ENCODE measurements around the gene SPATA24.
"Not testable (repeated sequence)": the region's sequence is repeated elsewhere in the genome, so short reads cannot be mapped to it uniquely, and the experiment has no call there.

The SPATA24 gene

GRCh38 chr5:139413153-139413552 lies 9.3 kb upstream of the SPATA24 start:
- Histone ChIP-seq H3K9me3 (ENCODE audit: low read length) (no peaks in the 10 kb centered on the region), H3K36me3 (ENCODE audit: insufficient read depth, low read length) (peaks cover 18% of the 10 kb centered on the region), H3K4me3 (ENCODE audit: low read length) (no peak overlapping the region), H3K4me1 (ENCODE audit: insufficient read depth, low read length) (no peaks in the 10 kb centered on the region), H3K27me3 (ENCODE audit: insufficient read depth, low read length) (no peaks in the 10 kb centered on the region), H2AFZ (ENCODE audit: low read depth, low read length) (no peak overlapping the region)

- H3K4me3 ChIP-seq (ENCODE audit: low read length) = no peak overlapping the region
- no peaks in the 10 kb centered on the region for H3K27me3 ChIP-seq (ENCODE audit: insufficient read depth, low read length)
- no peak overlapping the region for H2AFZ ChIP-seq (ENCODE audit: low read depth, low read length)
- H3K36me3 ChIP-seq (ENCODE audit: insufficient read depth, low read length) = peaks cover 13% of the 10 kb centered on the region
- H3K9me3 ChIP-seq (ENCODE audit: low read length) = no peaks in the 10 kb centered on the region
- H3K4me1 ChIP-seq (ENCODE audit: insufficient read depth, low read length) = no peaks in the 10 kb centered on the region
Observed at GRCh38 chr5:139410993-139411828, 7.3 kb upstream of the SPATA24 start.

DNA sequence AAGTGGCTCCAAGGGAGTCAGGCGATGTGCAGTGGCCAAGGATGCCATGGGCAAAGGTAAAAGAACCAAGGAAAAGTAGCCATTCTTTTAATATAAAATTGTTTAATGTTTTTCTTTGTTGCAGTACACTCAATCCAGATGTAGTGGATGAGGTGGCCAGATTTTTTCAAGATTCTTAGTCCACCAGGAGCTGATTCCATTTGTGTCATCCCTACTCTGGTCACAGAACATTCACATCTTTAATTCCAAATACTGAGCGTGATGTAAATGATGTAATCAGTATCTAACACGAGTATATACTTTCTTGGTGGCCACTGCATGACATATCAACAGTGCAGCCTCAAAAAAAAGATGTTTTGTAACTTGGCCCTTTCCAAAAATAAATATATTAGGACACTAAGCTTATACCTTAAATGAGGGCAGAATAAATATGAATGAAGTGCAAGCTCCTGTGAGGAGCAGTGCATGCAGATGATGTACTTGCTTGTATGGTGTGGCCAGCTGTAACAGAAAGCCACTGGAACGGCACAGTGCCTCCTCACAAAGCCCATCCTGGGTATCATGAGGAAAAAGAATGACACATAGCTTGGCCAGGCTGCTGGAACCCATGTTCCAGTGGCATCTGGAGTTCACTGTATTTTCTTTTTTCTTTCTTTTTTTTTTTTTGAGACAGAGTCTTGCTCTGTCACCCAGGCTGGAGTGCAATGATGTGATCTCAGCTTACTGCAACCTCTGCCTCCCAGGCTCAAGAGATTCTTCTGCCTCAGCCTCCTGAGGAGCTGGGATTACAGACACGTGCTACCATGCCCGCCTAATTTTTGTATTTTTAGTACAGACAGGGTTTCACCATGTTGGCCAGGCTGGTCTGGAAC lies 6.5 kb upstream of the SPATA24 start:
- H3K4me3 ChIP-seq (ENCODE audit: low read length) = no peak overlapping the region
- no peaks in the 10 kb centered on the region for H3K9me3 ChIP-seq (ENCODE audit: low read length)
- peaks cover 8% of the 10 kb centered on the region for H3K36me3 ChIP-seq (ENCODE audit: insufficient read depth, low read length)
- H3K27me3 ChIP-seq (ENCODE audit: insufficient read depth, low read length) = no peaks in the 10 kb centered on the region
- H3K4me1 ChIP-seq (ENCODE audit: insufficient read depth, low read length) = no peaks in the 10 kb centered on the region
- no peak overlapping the region for H2AFZ ChIP-seq (ENCODE audit: low read depth, low read length)

GRCh38 chr5:139409116-139409515 lies 5.2 kb upstream of the SPATA24 start:
- not testable (repeated sequence) for H3K36me3 ChIP-seq (ENCODE audit: insufficient read depth, low read length); H3K4me3 ChIP-seq (ENCODE audit: low read length); H3K9me3 ChIP-seq (ENCODE audit: low read length); H3K27me3 ChIP-seq (ENCODE audit: insufficient read depth, low read length); H3K4me1 ChIP-seq (ENCODE audit: insufficient read depth, low read length); H2AFZ ChIP-seq (ENCODE audit: low read depth, low read length)

- peaks cover 9% of the 10 kb centered on the region for H3K4me1 ChIP-seq (ENCODE audit: insufficient read depth, low read length)
- no peak overlapping the region for H3K4me3 ChIP-seq (ENCODE audit: low read length)
- H3K36me3 ChIP-seq (ENCODE audit: insufficient read depth, low read length) = peaks cover 3% of the 10 kb centered on the region
- H2AFZ ChIP-seq (ENCODE audit: low read depth, low read length) = no peak overlapping the region
- H3K9me3 ChIP-seq (ENCODE audit: low read length) = no peaks in the 10 kb centered on the region
- H3K27me3 ChIP-seq (ENCODE audit: insufficient read depth, low read length) = no peaks in the 10 kb centered on the region
Observed at GRCh38 chr5:139408191-139408590, 4.3 kb upstream of the SPATA24 start.

DNA sequence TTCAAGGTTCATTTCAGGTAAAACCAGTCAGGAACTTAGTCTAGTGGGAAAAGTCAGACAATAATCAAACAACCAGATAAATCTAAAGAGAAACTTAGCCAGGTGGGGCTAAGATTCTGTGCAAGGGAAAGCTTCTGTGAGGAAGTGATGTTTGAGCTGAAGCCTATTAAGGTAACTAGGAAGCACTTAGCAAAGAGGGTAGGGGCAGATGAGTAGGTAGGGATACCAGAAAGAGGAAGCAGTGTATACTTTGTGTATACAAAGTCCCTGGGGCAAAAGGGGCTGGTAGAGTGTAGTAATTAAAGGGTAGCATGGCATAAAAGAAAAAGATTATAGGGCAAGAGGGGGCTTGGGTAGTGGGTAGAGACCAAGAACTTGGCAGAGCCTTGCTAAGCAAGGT lies 3.6 kb upstream of the SPATA24 start:
- H3K36me3 ChIP-seq (ENCODE audit: insufficient read depth, low read length) = peaks cover 1% of the 10 kb centered on the region
- no peak overlapping the region for H3K4me3 ChIP-seq (ENCODE audit: low read length)
- no peaks in the 10 kb centered on the region for H3K9me3 ChIP-seq (ENCODE audit: low read length)
- peaks cover 13% of the 10 kb centered on the region for H3K4me1 ChIP-seq (ENCODE audit: insufficient read depth, low read length)
- no peaks in the 10 kb centered on the region for H3K27me3 ChIP-seq (ENCODE audit: insufficient read depth, low read length)
- no peak overlapping the region for H2AFZ ChIP-seq (ENCODE audit: low read depth, low read length)

DNA sequence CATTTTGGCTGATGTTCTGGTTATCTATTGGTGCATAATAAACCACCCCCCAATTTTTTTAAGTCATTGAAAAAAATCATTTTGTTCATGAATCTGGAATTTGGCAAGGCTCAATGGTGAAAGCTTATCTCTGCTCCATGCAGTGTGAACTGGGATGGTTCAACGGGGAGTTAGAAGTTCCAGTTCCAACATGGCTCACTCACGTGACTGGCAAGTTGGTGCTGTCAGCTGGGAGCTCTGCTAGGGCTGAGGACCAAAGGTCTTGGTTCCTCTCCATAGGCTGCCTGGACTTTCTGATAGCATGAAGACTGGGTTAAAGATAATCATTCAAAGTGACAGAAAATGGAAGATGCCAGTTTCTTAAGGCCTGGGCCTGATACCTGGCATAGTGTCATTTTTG lies 3.1 kb upstream of the SPATA24 start:
- Histone ChIP-seq H3K4me1 (ENCODE audit: insufficient read depth, low read length) (peaks cover 13% of the 10 kb centered on the region), H3K9me3 (ENCODE audit: low read length) (no peaks in the 10 kb centered on the region), H3K4me3 (ENCODE audit: low read length) (no peak overlapping the region), H3K27me3 (ENCODE audit: insufficient read depth, low read length) (no peaks in the 10 kb centered on the region), H2AFZ (ENCODE audit: low read depth, low read length) (no peak overlapping the region), H3K36me3 (ENCODE audit: insufficient read depth, low read length) (no peaks in the 10 kb centered on the region)

DNA sequence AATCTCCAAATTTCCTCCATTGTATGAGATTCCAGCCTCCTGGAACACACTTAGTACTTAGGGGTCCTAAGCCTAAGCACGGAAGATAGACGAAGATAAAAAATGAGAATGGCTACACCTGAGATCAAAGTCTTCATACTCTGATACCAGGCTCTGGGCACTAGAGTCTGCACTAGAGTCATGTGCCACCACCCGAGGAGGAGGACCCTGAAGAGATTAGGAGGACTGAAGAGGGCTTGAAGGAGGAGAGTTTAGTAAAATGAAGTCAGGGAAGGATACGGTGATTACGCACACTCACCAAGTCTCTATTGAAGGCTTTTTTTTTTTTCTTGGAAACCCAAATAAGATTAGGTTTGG lies 573 bp upstream of the SPATA24 start:
- Histone ChIP-seq H3K9me3 (ENCODE audit: low read length) (no peaks in the 10 kb centered on the region), H3K4me3 (ENCODE audit: low read length) (peak overlapping the region; percentile 57), H3K36me3 (ENCODE audit: insufficient read depth, low read length) (peaks cover 8% of the 10 kb centered on the region), H3K4me1 (ENCODE audit: insufficient read depth, low read length) (peaks cover 13% of the 10 kb centered on the region), H2AFZ (ENCODE audit: low read depth, low read length) (peak overlapping the region; percentile 79), H3K27me3 (ENCODE audit: insufficient read depth, low read length) (no peaks in the 10 kb centered on the region)

DNA sequence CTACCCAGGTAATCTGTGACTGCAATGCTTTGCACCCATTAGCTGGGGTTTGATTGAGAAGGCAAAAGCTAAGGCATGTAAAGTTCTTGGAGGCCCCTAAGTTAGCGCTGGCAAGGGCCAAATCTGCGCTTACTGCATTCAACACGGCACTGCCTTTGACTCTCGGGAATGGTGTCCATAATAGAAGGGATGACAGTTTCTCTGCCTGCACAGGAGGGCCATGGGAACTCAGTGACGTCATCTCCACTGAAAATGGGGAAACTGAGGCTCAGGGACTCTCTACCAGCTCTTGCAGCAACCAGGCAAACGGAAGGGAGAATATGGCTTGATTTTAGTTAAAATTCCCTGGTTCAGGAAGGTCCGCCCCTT lies 487 bp downstream of the SPATA24 start:
- Histone ChIP-seq H3K27me3 (ENCODE audit: insufficient read depth, low read length) (no peaks in the 10 kb centered on the region), H3K4me3 (ENCODE audit: low read length) (peak overlapping the region; percentile 57), H3K9me3 (ENCODE audit: low read length) (no peaks in the 10 kb centered on the region), H3K4me1 (ENCODE audit: insufficient read depth, low read length) (peaks cover 13% of the 10 kb centered on the region), H3K36me3 (ENCODE audit: insufficient read depth, low read length) (peaks cover 8% of the 10 kb centered on the region), H2AFZ (ENCODE audit: low read depth, low read length) (peak overlapping the region; percentile 79)

DNA sequence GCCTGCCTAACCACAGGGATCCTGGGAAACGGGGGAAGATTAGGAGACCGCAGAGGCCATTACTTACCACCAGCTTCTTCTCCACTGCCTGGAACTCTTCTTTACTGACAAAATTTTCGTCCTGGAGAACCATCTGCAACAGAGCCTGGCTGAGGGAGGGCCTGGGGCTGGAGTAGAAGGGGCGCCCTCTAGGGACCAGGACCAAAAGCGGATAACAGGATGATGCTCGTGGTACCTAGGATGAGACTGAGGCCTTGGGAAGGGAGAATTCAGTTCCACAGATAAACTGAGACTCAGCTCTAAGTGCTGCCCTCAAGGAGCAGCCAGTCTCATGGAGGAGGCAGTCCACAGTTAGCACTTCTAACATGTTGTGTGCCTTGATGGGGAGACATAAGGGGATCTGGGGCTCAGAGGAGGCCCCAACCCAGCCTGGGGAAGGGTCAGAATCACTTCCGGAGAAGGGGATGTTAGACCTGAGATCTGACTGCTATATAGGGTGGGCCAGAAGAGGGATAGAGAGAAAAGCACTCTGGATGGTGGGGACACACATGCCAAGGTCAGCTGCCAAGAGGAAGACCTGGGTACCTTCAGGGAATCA lies 1.2 kb downstream of the SPATA24 start:
- H3K27me3 ChIP-seq (ENCODE audit: insufficient read depth, low read length) = no peaks in the 10 kb centered on the region
- peaks cover 8% of the 10 kb centered on the region for H3K36me3 ChIP-seq (ENCODE audit: insufficient read depth, low read length)
- no peaks in the 10 kb centered on the region for H3K9me3 ChIP-seq (ENCODE audit: low read length)
- peak overlapping the region; percentile 57 for H3K4me3 ChIP-seq (ENCODE audit: low read length)
- H3K4me1 ChIP-seq (ENCODE audit: insufficient read depth, low read length) = peaks cover 13% of the 10 kb centered on the region
- no peak overlapping the region for H2AFZ ChIP-seq (ENCODE audit: low read depth, low read length)

DNA sequence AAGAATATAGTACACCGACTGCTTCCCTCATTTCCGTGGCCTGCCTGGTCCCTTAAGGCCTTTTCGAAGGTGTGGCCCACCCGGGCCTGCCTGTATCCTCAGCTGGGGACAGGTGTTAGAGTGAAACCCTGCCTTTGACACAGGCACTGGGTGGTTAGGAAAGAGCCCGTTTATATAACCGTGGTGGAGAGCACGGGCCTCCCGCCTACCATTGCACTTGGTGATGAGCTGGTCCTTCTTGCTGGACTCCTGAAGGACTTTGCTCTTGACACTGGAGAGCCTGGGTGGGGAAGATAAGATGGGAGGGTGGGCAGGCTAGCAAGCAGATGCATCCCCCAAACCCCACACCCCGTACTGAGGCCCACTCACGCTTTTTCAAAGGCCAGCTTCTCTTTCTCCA lies 2.3 kb downstream of the SPATA24 start:
- Histone ChIP-seq H2AFZ (ENCODE audit: low read depth, low read length) (no peak overlapping the region), H3K4me1 (ENCODE audit: insufficient read depth, low read length) (peaks cover 13% of the 10 kb centered on the region), H3K9me3 (ENCODE audit: low read length) (no peaks in the 10 kb centered on the region), H3K27me3 (ENCODE audit: insufficient read depth, low read length) (no peaks in the 10 kb centered on the region), H3K4me3 (ENCODE audit: low read length) (no peak overlapping the region), H3K36me3 (ENCODE audit: insufficient read depth, low read length) (peaks cover 11% of the 10 kb centered on the region)

DNA sequence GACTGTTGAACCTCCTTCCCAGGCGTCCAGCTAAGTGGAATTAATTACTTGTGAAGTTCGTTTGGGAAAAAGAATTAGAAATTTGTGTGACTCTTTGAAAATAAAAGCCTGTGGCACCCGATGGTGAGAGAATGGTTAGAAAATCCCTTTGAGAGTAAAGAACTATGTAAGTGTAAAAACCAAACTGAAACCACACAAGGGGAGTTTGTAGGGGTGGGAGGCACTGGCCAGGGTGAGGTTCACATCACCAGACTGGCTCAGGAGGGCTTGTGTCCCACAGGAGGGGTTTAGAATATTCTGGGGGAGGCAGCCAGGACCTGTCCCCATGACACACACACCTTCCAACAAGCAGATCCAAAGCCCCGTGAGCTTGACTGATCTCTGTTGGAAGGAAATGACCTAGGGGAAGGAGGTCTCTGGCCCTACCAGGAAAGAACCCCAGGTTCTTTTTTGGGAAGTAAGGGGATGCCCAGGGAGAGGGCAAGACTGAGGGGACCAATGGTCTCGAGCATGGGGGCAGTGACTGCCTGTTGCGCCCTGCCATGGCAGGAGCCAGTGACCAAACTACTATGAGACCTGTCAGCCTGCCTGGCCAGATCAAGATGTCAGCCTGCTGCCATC lies 4.3 kb downstream of the SPATA24 start:
- Histone ChIP-seq H3K36me3 (ENCODE audit: insufficient read depth, low read length) (peaks cover 11% of the 10 kb centered on the region), H3K9me3 (ENCODE audit: low read length) (peaks cover 6% of the 10 kb centered on the region), H2AFZ (ENCODE audit: low read depth, low read length) (no peak overlapping the region), H3K4me3 (ENCODE audit: low read length) (no peak overlapping the region), H3K27me3 (ENCODE audit: insufficient read depth, low read length) (peaks cover 4% of the 10 kb centered on the region), H3K4me1 (ENCODE audit: insufficient read depth, low read length) (peaks cover 13% of the 10 kb centered on the region)

DNA sequence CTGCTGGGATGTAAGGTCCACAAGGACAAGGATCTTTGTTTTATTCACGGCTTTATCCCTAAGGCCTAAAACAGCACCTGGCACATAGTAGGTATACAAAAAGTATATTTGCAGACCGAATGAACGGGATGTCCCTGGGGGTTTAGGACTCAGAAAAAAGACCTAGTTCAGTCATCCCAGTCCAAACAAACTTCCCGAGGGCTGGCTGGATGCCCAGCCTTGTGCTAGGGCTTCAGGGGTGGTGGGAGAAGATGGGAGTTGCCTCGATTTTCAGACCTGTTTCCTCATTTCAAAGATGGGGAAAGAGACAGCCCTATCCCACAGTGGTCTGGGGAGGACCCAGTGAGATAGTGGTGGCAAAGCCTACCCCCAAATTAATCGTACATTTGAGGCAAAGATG lies 6.0 kb downstream of the SPATA24 start:
- Histone ChIP-seq H3K9me3 (ENCODE audit: low read length) (peaks cover 18% of the 10 kb centered on the region), H3K36me3 (ENCODE audit: insufficient read depth, low read length) (peaks cover 11% of the 10 kb centered on the region), H2AFZ (ENCODE audit: low read depth, low read length) (no peak overlapping the region), H3K27me3 (ENCODE audit: insufficient read depth, low read length) (peaks cover 17% of the 10 kb centered on the region), H3K4me1 (ENCODE audit: insufficient read depth, low read length) (peaks cover 2% of the 10 kb centered on the region), H3K4me3 (ENCODE audit: low read length) (no peak overlapping the region)
